GM20000 (cell line): ENCODE measurements around the gene LGALS3.

Experiments used
- DNase-seq: peaks from one replicate; pipeline ENCODE4 v3.0.0; 2012; ENCODE audit warnings: low spot score
- TF ChIP-seq, protein P1 (sequence below): IDR thresholded peaks from 2 replicates; pipeline ENCODE4 v1.5.1; 2012; ENCODE audit warnings: mild to moderate bottlenecking, control low read depth; ENCODE audit errors: extremely low read depth, missing control alignments

Gene LGALS3

DNA sequence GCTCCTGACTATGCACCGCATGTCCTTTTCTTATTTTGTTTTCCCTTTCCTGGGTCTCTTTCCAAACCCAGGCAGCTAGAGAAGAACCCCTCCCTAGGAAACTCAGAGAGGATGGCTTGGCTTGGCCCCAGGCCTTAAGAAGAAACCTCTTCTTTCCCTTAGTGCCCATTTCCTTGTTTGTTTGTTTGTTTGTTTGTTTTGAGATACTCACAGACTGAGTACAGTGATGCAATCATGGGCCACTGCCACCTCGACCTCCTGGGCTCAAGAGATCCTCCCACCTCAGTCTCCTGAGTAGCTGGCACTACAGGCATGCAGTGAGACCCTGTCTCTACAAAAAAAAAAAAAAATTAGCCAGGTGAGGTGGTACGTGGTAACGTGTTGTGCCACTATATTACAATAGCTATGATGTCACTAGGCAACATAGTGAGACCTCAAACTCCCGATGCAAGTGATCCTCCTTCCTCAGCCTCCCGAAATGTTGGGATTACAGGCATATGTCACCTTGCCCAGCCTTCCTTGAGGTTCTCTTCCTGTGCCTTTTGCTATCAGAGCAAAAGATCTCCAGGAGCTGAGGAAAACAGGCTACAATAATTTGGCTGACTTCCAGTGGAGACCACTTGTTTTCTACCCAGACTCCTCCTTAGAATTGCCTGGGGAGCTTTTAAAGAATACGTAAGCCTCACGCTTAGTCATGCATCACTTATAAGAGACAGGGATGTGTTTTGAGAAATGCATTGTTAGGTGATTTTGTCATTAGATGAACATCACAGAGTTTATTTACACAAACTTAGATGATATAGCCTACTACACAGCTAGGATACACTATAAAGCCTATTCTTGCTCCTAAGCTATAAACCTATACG lies 34.5 kb upstream of the LGALS3 start:
- no peak for DNase-seq
- TF ChIP-seq, protein P1, sequence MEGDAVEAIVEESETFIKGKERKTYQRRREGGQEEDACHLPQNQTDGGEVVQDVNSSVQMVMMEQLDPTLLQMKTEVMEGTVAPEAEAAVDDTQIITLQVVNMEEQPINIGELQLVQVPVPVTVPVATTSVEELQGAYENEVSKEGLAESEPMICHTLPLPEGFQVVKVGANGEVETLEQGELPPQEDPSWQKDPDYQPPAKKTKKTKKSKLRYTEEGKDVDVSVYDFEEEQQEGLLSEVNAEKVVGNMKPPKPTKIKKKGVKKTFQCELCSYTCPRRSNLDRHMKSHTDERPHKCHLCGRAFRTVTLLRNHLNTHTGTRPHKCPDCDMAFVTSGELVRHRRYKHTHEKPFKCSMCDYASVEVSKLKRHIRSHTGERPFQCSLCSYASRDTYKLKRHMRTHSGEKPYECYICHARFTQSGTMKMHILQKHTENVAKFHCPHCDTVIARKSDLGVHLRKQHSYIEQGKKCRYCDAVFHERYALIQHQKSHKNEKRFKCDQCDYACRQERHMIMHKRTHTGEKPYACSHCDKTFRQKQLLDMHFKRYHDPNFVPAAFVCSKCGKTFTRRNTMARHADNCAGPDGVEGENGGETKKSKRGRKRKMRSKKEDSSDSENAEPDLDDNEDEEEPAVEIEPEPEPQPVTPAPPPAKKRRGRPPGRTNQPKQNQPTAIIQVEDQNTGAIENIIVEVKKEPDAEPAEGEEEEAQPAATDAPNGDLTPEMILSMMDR: no peak

DNA sequence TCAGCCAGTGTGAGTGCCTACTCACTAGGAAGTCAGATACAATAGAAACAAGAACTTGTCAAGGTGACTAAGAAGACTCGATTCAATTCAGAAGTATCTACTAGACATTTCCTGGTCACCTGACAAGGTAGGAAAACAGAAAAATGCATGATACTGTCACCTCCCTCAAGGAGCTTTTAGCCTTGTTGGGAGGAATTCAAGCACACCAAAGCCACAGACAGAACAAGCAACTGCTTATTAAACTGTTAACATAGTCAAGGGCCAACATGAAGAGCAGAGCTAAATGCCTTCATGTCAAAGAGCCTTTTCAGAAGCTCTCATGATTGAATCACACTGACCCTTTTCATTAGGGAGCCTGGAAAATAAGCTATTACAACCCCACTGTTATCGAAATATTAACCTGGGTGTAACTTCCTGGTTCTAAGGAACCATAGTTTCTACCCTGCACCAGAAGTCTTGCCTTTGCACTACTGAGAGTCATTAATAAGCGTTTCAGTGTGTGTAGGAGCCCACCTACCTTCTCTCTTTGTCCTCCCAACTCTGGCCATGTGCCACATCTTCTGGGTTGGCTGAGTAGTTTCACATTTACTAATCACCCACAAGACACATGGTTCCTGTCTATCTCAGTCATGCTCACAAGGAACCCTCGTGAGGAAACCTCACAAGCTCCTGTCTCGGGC lies 31.0 kb upstream of the LGALS3 start:
- TF ChIP-seq, protein P1: no peak
- DNase-seq: peak; percentile 79

DNA sequence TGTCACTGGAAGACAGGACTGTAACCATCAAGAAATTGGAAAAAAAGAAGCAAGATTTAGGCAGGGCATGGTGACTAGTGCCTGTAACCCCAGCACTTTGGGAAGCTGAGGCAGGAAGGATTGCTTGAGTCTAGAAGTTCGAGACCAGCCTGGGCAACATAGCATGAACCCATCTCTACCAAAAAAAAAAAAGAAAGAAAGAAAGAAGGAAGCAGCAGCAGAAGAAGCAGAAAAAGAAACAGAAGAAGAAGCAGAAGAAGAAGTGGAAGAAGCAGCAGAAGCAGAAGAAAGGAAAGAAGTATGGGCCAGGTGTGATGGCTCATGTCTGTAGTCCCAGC lies 30.5 kb upstream of the LGALS3 start:
- TF ChIP-seq, protein P1: no peak
- no peak for DNase-seq

DNA sequence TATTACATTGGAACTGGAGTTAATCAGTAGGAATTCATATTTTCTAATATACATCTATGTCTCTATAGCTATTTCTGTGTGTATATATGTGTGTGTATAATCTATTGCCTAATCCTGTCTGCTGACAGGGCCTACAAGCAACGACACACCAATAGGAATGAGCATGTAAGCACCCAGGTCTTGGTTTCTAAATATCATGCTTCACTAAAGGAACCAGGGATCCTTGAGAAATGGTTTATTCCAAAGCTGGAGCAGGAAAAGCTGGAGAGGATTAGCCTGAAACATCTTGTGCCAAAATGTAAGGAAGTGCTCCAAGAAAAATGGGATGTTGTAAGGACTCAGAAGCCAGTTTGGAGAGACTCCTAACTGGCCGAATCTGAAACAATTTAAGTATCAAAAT lies 29.3 kb upstream of the LGALS3 start:
- DNase-seq: no peak
- TF ChIP-seq, protein P1: no peak

DNA sequence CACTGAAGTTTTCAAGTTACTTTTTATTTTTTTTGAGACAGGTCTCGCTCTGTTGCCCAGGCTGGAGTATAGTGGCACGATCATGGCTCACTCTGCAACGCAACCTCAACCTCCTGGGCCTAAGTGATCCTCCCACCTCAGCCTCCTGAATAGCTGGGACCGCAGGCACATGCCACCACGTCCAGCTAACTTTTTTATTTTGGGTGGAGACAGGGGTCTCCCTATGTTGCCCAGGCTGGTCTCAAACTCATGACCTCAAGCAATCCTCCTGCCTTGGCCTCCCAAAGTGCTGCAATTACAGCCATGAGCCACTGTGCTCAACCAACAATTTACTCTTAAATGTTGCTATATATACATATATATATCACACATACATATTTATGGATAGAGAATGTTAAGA lies 27.4 kb upstream of the LGALS3 start:
- DNase-seq: no peak

DNA sequence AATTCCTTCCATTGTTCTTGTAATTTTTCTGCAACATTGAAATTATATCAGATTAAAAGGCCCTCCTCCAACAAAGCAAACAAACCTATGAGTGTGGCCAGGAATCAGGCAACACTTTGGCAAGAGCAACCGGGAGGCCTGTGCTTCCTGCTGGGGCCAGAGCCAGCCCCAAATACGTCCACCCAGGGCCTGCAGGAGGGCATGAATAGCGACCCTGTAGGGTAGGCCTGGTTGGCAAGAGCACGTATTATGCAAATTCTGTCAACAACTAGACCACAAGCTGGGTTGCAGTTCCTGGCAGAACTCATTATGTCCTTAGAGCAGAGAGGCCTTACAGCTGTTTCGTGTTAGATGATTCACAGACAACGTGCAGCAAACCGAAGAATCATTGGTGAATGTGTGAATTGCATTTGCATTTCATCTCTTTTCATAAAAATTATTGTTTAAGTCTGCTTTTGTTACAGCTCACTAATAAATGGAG lies 26.9 kb upstream of the LGALS3 start:
- TF ChIP-seq, protein P1: no peak
- peak; percentile 58 for DNase-seq

More for the DNA sequence above, 27.4 kb upstream of the LGALS3 start:
- TF ChIP-seq, protein P1: no peak

DNA sequence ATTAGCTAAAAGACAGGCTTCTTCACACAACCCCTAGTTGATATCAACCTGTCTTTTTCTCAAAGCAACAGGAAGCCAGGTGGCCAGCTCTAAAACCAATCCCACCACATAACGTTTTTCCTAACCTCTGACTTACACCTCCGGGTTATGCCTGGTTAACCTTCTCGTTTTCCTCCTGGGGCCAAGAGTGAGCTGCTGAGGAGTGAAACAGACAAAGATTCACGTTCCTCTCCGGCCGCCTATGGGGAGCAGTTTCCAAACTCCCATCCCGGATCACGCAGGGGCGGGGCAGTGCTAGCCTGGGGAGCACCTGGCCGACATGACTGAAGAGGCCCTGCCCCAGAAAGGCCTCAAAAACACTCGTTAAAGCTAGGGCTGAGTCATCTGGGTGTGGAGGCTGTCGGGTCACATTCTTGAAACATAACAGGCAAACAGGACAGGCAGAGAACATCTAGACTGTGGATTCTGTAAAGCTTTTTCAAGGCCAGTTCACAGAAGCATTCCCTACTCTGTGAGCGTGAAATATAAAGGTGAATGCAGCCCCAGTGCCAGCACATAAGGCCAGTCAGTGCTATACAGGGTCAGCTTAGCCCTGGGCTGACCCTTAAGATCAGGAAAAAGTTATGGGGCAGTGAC lies 25.9 kb upstream of the LGALS3 start:
- TF ChIP-seq, protein P1: no peak
- DNase-seq: no peak
